Activated CD8-positive, alpha-beta memory T cell treated with anti-CD3 and anti-CD28 coated beads, Interleukin-2, amount 10 ng/mL, durations not matched to agents 7 days and 5 days (primary cell): ENCODE data around the gene FAM217B. TPM values are rescaled to one million over a fixed set of nuclear protein-coding genes. Genes with fewer than 3 reads are reported as not detected.

Source experiments
- ATAC-seq: fragments of 150-1000 bp; cut with Tn5 transposase; one replicate; pipeline ENCODE4 v1.10.0; 2021; ENCODE audit warnings: moderate library complexity
- CTCF ChIA-PET: fragments of 350-600 bp; sonication (Branson Sonifier 250); formaldehyde crosslinking; loops from one replicate; lab custom pipeline; 2021; ENCODE audit warnings: antibody characterized with exemption; lab: Charles Lee
- DNase-seq: peaks from one replicate; pipeline ENCODE4 v3.0.0-alpha.2; 2020
- H3K27ac Mint-ChIP-seq: one replicate; pipeline ENCODE4 v1.8.0; 2021; ENCODE audit warnings: mild to moderate bottlenecking, mixed read lengths
- H3K27me3 Mint-ChIP-seq: one replicate; pipeline ENCODE4 v1.8.0; 2021; ENCODE audit warnings: mixed read lengths
- H3K36me3 Mint-ChIP-seq: one replicate; pipeline ENCODE4 v1.8.0; 2021; ENCODE audit warnings: mild to moderate bottlenecking, mixed read lengths
- H3K4me1 Mint-ChIP-seq: one replicate; pipeline ENCODE4 v1.8.0; 2021; ENCODE audit warnings: mixed read lengths
- H3K4me3 Mint-ChIP-seq: one replicate; pipeline ENCODE4 v1.8.0; 2021; ENCODE audit warnings: mild to moderate bottlenecking, moderate library complexity, mixed read lengths
- H3K9me3 Mint-ChIP-seq: one replicate; pipeline ENCODE4 v1.8.0; 2022; ENCODE audit warnings: low read depth, mixed read lengths
- total RNA-seq, 2 experiments: library from RNA; stranded (reverse); gene quantifications; one replicate each; pipeline ENCODE4 v1.2.3, GENCODE V29; 2021

Gene FAM217B
- total RNA-seq, 2 experiments from 2014 or later: 21.9 to 31.2 TPM

DNA sequence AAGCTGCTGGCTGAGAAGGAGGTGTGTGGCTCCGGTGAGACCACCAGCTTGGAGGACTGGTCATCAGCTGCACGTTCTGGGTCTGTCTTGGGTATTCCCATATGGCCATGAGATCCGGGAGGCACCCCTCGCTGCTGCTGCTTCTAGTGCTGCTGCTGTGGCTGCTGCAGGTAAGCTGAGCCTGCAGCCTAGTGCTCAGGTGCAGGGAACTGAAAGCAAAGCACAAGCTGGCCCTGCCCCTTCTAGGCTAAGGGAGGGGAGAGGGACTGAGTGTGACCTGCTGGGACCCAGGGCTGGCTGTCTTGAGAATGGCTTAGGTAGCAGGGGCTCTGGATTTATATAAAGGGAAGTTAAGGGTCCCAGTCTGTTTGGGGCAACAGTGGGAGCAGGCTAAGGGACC lies 18.4 kb downstream of the FAM217B start:
- Mint-ChIP-seq H3K27me3 (no peaks in the 10 kb centered on the region), H3K4me3 (no peak overlapping the region), H3K4me1 (no peaks in the 10 kb centered on the region), H3K9me3 (no peaks in the 10 kb centered on the region), H3K36me3 (no peaks in the 10 kb centered on the region), H3K27ac (no peak overlapping the region)
- DNase-seq (no peak), ATAC-seq (no peak)
- CTCF ChIA-PET: interaction anchor here (0.7 to 1.5 kb wide), 2 partner anchors 746 to 1270 kb away, joined by 3 to 4 read pairs; no protein-coding TSS in a partner anchor

DNA sequence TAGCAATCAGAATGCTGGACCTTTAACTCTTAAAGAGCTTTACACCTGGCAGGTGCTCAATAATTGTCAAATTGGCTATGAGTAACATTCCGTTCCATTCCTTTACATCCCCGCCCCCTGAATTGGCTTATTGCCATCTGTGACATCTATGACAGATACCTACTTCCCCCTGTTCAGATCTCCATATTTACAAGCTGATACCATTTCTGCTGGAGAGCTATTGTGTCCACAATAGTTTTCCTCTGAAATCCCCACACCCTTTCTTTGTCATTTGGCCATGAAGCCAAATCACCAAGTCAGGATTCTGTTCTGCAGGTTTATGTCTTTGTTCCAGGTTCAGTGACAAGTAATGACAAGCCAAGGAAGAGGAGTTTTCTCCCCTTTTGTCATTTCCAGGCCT lies 21.2 kb downstream of the FAM217B start:
- CTCF ChIA-PET: interaction anchor here (0.7 kb wide), 1 partner anchor 24 kb away, joined by 3 read pairs; no protein-coding TSS in a partner anchor
- Mint-ChIP-seq H3K27me3 (no peaks in the 10 kb centered on the region), H3K27ac (no peak overlapping the region), H3K9me3 (no peaks in the 10 kb centered on the region), H3K4me3 (no peak overlapping the region), H3K36me3 (no peaks in the 10 kb centered on the region), H3K4me1 (no peaks in the 10 kb centered on the region)
- DNase-seq: no peak
- ATAC-seq: no peak

DNA sequence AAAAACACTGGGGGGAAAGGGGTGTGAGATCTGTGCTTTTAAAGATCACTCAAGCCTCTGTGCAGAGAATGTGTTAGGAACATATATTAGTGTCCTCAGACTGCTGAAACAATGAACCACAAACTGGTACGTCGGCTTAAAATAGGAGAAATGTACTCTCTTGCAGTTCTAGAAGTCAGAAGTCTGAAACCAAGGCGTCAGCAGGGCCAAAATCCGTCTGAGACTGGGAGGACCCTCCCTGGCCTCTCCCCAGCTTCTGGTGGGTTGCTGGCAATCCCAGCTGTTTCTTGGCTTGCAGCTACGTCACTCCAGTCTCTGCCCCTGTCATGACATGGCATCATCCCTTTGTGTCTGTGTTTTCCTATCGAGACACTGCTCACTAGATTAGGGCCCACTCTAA lies 22.0 kb downstream of the FAM217B start:
- Mint-ChIP-seq H3K27me3 (no peaks in the 10 kb centered on the region), H3K4me3 (no peak overlapping the region), H3K4me1 (no peaks in the 10 kb centered on the region), H3K27ac (no peak overlapping the region), H3K36me3 (no peaks in the 10 kb centered on the region), H3K9me3 (no peaks in the 10 kb centered on the region)
- ATAC-seq: no peak
- DNase-seq: no peak
- CTCF ChIA-PET: no interaction called here

DNA sequence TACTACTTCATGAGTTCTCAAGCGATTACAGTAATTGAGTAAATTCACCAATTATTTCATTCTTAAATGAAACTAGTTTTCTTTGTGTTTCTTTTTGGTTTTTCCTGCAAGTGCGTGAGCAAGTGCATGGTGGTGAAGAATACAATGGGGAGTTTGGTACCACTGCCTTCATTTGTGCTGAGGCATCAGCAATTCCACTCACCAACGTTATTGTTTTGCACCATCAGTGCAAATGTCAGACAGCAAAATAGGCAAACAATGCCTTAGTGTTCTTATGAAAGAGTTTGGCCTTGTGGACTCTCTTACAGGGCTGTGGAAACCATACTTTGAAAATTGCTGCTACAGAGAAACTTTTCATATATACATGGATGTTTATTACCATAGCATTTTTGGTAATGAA lies 26.2 kb downstream of the FAM217B start:
- Mint-ChIP-seq H3K4me3 (no peak overlapping the region), H3K9me3 (no peaks in the 10 kb centered on the region), H3K36me3 (no peaks in the 10 kb centered on the region), H3K27me3 (no peaks in the 10 kb centered on the region), H3K27ac (no peak overlapping the region), H3K4me1 (no peaks in the 10 kb centered on the region)
- ATAC-seq: no peak
- no peak for DNase-seq
- CTCF ChIA-PET: no interaction called here

DNA sequence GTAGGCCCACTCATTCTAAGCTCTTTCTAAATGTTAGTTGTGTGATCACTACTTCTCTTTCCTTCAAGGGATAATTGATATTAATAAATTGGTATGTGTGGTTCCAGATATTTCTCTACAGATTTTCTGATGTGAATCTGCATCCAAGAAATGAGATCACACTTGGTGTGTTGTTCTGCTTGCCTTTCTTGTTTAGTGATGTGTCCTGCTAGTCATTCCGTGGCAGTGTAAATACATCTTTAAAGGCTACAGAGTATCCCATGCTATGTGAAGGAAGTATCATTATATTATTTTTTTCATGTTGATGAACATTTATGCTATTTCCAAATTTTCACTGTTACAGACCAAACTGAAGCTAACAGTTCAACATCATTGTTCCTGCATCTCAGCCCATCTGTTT lies 31.2 kb downstream of the FAM217B start:
- Mint-ChIP-seq H3K4me1 (no peaks in the 10 kb centered on the region), H3K9me3 (no peaks in the 10 kb centered on the region), H3K36me3 (no peaks in the 10 kb centered on the region), H3K27ac (no peak overlapping the region), H3K27me3 (no peaks in the 10 kb centered on the region), H3K4me3 (no peak overlapping the region)
- DNase-seq (no peak), ATAC-seq (no peak)
- CTCF ChIA-PET: interaction anchor here (0.9 to 1.6 kb wide), 2 partner anchors 31 to 37 kb away, joined by 3 read pairs; partner anchors contain the start of genes FAM217B and PPP1R3D

DNA sequence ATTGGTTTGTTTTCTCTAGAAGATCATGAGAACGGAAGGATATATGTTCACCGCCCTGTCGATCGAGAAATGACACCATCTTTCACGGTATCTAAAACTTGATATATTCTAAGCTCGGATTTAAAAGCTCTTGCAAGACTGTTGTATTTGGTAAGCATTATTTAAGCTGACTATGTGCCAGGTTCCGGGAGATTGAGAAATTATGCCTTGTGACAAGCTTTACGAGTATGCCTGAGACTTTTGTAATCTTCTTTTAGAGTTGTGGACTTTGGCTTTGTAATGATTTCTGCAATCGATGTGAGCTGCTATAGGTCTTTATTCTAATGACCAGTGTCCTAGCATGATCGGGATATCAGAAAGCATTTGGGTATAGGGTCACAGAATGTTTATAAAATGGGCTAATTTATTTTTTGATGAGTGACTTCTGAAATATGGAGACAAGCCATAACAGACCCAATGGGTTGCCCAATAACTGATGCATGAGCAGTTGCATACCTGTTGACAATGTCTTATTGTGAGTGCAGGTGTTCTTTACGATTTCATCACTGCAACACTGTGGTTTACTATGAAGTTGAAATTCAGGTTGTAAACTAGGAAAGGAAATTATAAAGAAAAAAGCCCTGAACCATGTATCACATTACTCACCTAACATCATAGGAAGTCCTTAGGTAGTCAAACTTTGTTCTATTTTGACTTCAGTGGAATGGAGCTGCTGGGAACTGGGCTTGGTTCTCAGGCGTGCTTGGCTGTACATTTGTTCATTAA lies 32.0 kb downstream of the FAM217B start:
- Mint-ChIP-seq H3K36me3 (no peaks in the 10 kb centered on the region), H3K27me3 (no peaks in the 10 kb centered on the region), H3K27ac (no peak overlapping the region), H3K4me1 (no peaks in the 10 kb centered on the region), H3K4me3 (no peak overlapping the region), H3K9me3 (no peaks in the 10 kb centered on the region)
- ATAC-seq (no peak), DNase-seq (no peak)
- CTCF ChIA-PET: interaction anchor here (0.9 to 1.6 kb wide), 2 partner anchors 32 to 38 kb away, joined by 3 read pairs; partner anchors contain the start of genes FAM217B and PPP1R3D

DNA sequence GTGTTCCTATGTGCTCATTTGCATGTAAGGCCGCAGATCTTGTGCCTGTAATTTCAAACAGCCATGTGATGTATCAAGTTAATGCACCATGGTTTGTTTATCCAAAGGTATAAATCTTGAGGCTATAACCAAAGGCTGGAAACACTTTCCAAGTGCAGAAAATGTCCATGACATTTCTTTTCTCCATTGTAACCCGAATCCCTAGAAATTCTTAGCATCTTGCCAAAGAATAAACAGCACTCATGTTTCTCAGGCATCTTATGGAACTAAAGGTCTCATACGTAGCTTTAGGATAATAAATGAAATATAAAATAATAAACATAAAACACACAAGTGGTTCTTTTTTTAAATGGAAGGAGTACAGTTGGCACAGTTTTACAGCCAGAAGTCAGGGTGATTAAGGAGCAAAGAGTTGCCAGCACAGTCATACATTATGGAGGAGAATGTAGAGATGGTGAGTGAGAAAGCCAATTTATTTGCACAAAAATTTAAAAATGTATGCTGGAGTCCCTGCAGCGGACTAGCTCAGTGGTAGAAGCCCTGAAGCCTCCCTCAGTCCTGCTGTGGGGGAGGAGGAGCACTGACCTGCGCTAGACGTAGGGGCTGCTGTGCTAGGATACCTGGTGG lies 36.1 kb downstream of the FAM217B start:
- Mint-ChIP-seq H3K27me3 (no peaks in the 10 kb centered on the region), H3K4me3 (no peak overlapping the region), H3K9me3 (no peaks in the 10 kb centered on the region), H3K4me1 (no peaks in the 10 kb centered on the region), H3K27ac (no peak overlapping the region), H3K36me3 (no peaks in the 10 kb centered on the region)
- CTCF ChIA-PET: interaction anchor here (0.8 kb wide), 1 partner anchor 9 kb away, joined by 3 read pairs; no protein-coding TSS in a partner anchor
- ATAC-seq (no peak), DNase-seq (no peak)

DNA sequence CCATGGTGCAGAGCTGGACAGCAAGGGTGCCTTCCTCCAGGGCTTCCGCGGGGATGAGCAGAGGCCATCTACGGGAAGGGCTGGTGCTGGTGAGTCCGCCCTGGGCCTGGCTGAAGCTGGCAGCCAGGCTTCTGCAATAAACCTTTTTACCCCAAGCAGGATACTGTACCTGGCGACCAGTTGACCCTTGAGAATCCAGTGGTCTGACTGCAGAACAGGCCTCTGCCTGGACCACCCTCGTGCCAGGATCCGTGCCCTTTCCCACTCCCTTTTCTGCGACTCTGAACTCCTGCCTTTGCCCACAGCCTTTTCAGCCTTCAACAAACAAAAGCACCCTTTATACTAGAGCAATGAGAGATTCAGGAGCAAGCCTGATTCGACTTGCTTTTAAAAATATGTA lies 36.9 kb downstream of the FAM217B start:
- ATAC-seq (no peak), DNase-seq (no peak)
- Mint-ChIP-seq H3K4me3 (no peak overlapping the region), H3K4me1 (no peaks in the 10 kb centered on the region), H3K27ac (no peak overlapping the region), H3K27me3 (no peaks in the 10 kb centered on the region), H3K9me3 (no peaks in the 10 kb centered on the region), H3K36me3 (no peaks in the 10 kb centered on the region)
- CTCF ChIA-PET: interaction anchor here (0.8 kb wide), 1 partner anchor 8 kb away, joined by 3 read pairs; no protein-coding TSS in a partner anchor

DNA sequence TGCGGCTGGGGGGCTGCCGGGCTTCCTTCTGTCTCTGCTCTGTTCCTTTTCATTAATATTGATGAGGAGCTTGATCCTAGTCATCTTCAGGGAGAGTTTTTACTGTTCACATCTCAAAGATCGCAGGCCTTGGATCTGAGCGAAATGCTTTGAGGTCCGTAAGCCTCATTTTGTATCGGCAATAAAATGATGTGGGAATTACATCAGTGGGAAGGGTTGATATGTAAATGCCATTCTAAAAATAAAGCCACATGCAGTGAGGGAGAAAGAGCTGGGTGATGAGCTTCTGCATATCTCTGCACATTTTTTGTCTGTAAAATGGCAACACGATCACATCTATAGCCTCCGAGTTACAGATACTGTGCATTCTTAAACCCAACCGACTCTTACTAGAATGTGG lies 42.9 kb downstream of the FAM217B start:
- Mint-ChIP-seq H3K27ac (no peak overlapping the region), H3K9me3 (no peaks in the 10 kb centered on the region), H3K36me3 (no peaks in the 10 kb centered on the region), H3K4me3 (no peak overlapping the region), H3K27me3 (no peaks in the 10 kb centered on the region), H3K4me1 (no peaks in the 10 kb centered on the region)
- ATAC-seq (no peak), DNase-seq (no peak)
- CTCF ChIA-PET: no interaction called here

DNA sequence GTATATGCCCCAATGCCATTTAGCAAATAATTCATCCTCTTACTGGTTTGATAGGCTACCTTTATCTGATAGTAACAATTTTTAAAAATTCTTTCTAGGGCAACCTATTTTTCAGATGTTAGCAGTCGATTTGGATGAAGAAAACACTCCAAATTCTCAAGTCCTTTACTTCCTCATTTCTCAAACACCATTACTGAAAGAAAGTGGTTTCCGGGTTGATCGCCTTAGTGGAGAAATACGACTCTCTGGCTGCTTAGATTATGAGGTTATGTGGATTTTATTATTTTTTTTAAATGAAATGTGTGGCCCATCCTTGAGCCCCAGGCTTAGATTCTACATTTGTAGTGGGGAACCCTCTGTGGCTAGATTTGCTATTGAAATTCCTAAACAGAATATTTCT lies 44.4 kb downstream of the FAM217B start:
- no peaks in the 10 kb centered on the region for H3K9me3 Mint-ChIP-seq
- no peak overlapping the region for H3K27ac Mint-ChIP-seq
- ATAC-seq (no peak), DNase-seq (no peak)
- H3K36me3 Mint-ChIP-seq: no peaks in the 10 kb centered on the region
- no peak overlapping the region for H3K4me3 Mint-ChIP-seq
- CTCF ChIA-PET: no interaction called here
- no peaks in the 10 kb centered on the region for H3K27me3 Mint-ChIP-seq
- no peaks in the 10 kb centered on the region for H3K4me1 Mint-ChIP-seq

DNA sequence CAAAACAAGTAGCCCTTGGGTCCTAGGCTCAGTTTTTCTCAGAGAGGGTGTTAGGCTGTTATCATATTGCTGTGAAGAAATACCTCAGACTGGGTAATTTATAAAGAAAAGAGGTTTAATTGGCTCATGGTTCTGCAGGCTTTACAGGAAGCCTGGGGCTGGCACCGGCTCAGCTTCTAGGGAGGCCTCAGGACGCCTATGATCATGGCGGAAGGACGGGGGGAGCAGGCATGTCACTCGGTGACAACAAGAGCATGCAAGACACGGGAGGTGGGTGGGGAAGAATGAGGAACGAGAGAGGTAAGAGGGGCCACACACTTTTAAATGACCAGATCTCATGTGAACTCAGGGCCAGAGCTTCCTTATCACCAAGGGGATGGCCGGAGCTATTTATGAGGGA lies 45.0 kb downstream of the FAM217B start:
- H3K27me3 Mint-ChIP-seq: no peaks in the 10 kb centered on the region
- H3K4me3 Mint-ChIP-seq: no peak overlapping the region
- CTCF ChIA-PET: interaction anchor here (0.7 kb wide), 1 partner anchor 8 kb away, joined by 3 read pairs; no protein-coding TSS in a partner anchor

DNA sequence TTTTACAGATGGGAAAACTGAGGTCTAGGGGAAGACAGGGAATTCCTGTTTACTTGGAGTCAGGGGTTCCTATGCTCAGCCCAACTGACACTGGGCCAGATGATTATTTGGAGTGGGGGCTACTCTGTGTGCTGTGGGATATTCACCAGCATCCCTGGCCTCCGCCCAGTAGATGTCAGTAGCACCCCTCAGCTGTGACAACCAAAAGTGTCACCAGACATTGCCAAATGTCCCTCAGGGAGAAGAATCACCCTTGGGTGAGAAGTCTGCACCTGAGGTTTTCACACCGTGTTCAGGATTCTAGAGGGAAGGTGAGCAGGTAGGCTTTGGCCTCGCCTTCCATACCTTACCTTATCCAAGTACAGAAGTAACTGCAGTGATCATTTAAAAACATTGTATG lies 45.7 kb downstream of the FAM217B start:
- H3K27me3 Mint-ChIP-seq: no peaks in the 10 kb centered on the region
- DNase-seq (no peak), ATAC-seq (no peak)
- H3K36me3 Mint-ChIP-seq: no peaks in the 10 kb centered on the region
- no peaks in the 10 kb centered on the region for H3K9me3 Mint-ChIP-seq
- no peak overlapping the region for H3K4me3 Mint-ChIP-seq
- no peak overlapping the region for H3K27ac Mint-ChIP-seq
- CTCF ChIA-PET: interaction anchor here (0.7 kb wide), 2 partner anchors 9 to 71 kb away, joined by 3 read pairs; no protein-coding TSS in a partner anchor
- H3K4me1 Mint-ChIP-seq: no peaks in the 10 kb centered on the region

More for the DNA sequence above, 45.0 kb downstream of the FAM217B start:
- ATAC-seq: no peak
- Mint-ChIP-seq H3K27ac (no peak overlapping the region), H3K36me3 (no peaks in the 10 kb centered on the region), H3K4me1 (no peaks in the 10 kb centered on the region), H3K9me3 (no peaks in the 10 kb centered on the region)
- DNase-seq: no peak

DNA sequence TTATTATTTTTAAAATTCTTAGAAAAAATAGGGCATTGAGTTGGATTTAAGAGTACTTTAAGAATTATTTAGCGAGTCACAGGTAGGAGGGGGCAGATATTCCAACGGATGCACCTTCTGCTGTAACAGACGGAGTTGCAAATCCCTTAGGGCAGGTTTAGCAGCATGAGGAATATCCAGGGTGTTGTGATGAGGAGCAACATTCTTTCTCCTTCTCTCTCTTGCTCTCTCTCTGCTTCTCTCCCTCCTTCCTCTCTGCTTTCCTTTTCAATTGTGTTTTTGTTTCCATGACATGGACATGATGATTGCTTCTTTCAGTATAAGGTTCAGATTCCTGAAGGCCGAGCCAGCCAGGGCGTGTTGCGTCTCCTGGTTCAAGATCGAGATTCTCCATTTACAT lies 46.9 kb downstream of the FAM217B start:
- CTCF ChIA-PET: interaction anchor here (0.6 kb wide), 1 partner anchor 416 kb away, joined by 3 read pairs; no protein-coding TSS in a partner anchor
- no peak for DNase-seq
- Mint-ChIP-seq H3K4me3 (no peak overlapping the region), H3K27ac (no peak overlapping the region), H3K36me3 (no peaks in the 10 kb centered on the region), H3K9me3 (no peaks in the 10 kb centered on the region), H3K27me3 (no peaks in the 10 kb centered on the region), H3K4me1 (no peaks in the 10 kb centered on the region)
- ATAC-seq: no peak

DNA sequence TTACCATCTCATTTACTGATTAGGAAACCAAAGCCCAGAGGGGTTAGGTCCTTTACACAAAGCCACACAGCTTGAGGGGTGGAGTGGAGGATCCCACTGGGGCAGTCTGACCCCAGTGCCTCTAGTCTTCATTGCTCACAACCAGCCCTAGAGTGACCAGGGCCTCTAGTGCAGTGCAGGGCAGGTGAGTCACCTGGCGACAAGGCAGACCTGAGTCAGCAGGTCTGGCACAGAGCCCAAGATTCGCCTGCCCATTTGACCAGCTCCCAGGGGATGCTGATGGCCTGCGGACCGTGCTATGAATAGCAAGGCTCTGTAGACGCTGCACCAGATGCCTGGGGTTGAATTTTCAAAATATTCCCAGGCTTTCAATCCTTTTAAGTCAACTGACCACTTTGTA lies 48.0 kb downstream of the FAM217B start:
- DNase-seq: no peak
- CTCF ChIA-PET: no interaction called here
- ATAC-seq: no peak
- no peaks in the 10 kb centered on the region for H3K4me1 Mint-ChIP-seq
- no peaks in the 10 kb centered on the region for H3K36me3 Mint-ChIP-seq
- no peaks in the 10 kb centered on the region for H3K9me3 Mint-ChIP-seq
- H3K27me3 Mint-ChIP-seq: no peaks in the 10 kb centered on the region
- no peak overlapping the region for H3K4me3 Mint-ChIP-seq
- H3K27ac Mint-ChIP-seq: no peak overlapping the region
